Activated CD4-positive, alpha-beta T cell treated with anti-CD3 and anti-CD28 coated beads, Interleukin-2, amount 10 ng/mL, durations not matched to agents 7 days and 5 days (primary cell): ENCODE results near the gene SKP1. TPM values are rescaled to one million over a fixed set of nuclear protein-coding genes. Genes with fewer than 3 reads are reported as not detected.

Experiments
- CTCF ChIA-PET: fragments of 350-600 bp; sonication (Branson Sonifier 250); formaldehyde crosslinking; loops from one replicate; lab custom pipeline; 2021; ENCODE audit warnings: antibody characterized with exemption; lab: Charles Lee
- POLR2A ChIA-PET: fragments of 350-600 bp; sonication (Branson Sonifier 250); formaldehyde crosslinking; loops from one replicate; lab custom pipeline; 2021; ENCODE audit warnings: antibody characterized with exemption; lab: Charles Lee
- DNase-seq: peaks from one replicate; pipeline ENCODE4 v3.0.0-alpha.2; 2020
- H3K27ac Mint-ChIP-seq: one replicate; pipeline ENCODE4 v1.8.0; 2021; ENCODE audit warnings: mild to moderate bottlenecking, moderate library complexity, mixed read lengths
- H3K27me3 Mint-ChIP-seq: one replicate; pipeline ENCODE4 v1.8.0; 2021; ENCODE audit warnings: mixed read lengths
- H3K36me3 Mint-ChIP-seq: one replicate; pipeline ENCODE4 v1.8.0; 2021; ENCODE audit warnings: low read depth, mixed read lengths
- H3K4me1 Mint-ChIP-seq: one replicate; pipeline ENCODE4 v1.8.0; 2021; ENCODE audit warnings: mixed read lengths
- H3K4me3 Mint-ChIP-seq: one replicate; pipeline ENCODE4 v1.8.0; 2021; ENCODE audit warnings: mild to moderate bottlenecking, moderate library complexity, mixed read lengths
- H3K9me3 Mint-ChIP-seq: one replicate; pipeline ENCODE4 v1.8.0; 2021; ENCODE audit warnings: mixed read lengths
- microRNA-seq: library from miRNA; unstranded; fragments of <30 nt; microRNA quantifications from one replicate; pipeline ENCODE4 v1.2.0, GENCODE V29; 2021; ENCODE audit warnings: borderline microRNAs expressed, borderline replicate concordance
- total RNA-seq, 2 experiments: library from RNA; stranded (reverse); gene quantifications; one replicate each; pipeline ENCODE4 v1.2.3, GENCODE V29; 2021

Gene SKP1
- total RNA-seq, 2 experiments from 2014 or later, result 194 to 197 TPM

- peak overlapping the region; percentile 94 for H3K27ac Mint-ChIP-seq
- peaks cover 71% of the 10 kb centered on the region for H3K4me1 Mint-ChIP-seq
- no peak overlapping the region for H3K4me3 Mint-ChIP-seq
- H3K27me3 Mint-ChIP-seq, result peaks cover 1% of the 10 kb centered on the region
- H3K9me3 Mint-ChIP-seq, result no peaks in the 10 kb centered on the region
- H3K36me3 Mint-ChIP-seq, result no peaks in the 10 kb centered on the region
- POLR2A ChIA-PET, result interaction anchor here (1.6 kb wide), 1 partner anchor 14 kb away, joined by 4 read pairs; no protein-coding TSS in a partner anchor
- DNase-seq, result no peak
- CTCF ChIA-PET, result interaction anchor here (0.6 to 6.0 kb wide), 8 partner anchors 10 to 59 kb away, joined by 4 to 44 read pairs (median 16); no protein-coding TSS in a partner anchor
Measured at GRCh38 chr5:134099288-134099872, 77.4 kb downstream of the SKP1 start.

Small RNA genes within 50 kb of the gene (microRNA-seq; reads per million reads assigned to microRNA genes)
- gene MIR3661, result 1.1 reads per million

Other genes with a start within 250 kb of the SKP1 start
- gene C5orf15, start 208.3 kb downstream of the SKP1 start, total RNA-seq, result 10 to 100 TPM; 21.9 to 32.7 TPM
- gene VDAC1, start 172.0 kb downstream of the SKP1 start, total RNA-seq, result 100 to 1,000 TPM; 184 to 208 TPM
- 100 to 1,000 TPM; 271 to 283 TPM for gene TCF7, start 62.3 kb downstream of the SKP1 start, total RNA-seq
- 100 to 1,000 TPM; 128 to 136 TPM for gene PPP2CA, start 49.1 kb upstream of the SKP1 start, total RNA-seq
- 1 to 10 TPM in 1 of 2 experiments, under 1 TPM in 1; 0.60 to 1.6 TPM for gene CDKL3, start 190.2 kb upstream of the SKP1 start, total RNA-seq
- gene UBE2B, start 194.6 kb upstream of the SKP1 start, total RNA-seq, result 10 to 100 TPM; 79.2 to 87.4 TPM
- 10 to 100 TPM; 24.1 to 27.6 TPM for gene CDKN2AIPNL, start 234.9 kb upstream of the SKP1 start, total RNA-seq